Parathyroid adenoma (tissue), 2 donors: Measurements from ENCODE around the gene STRIT1.

Experiments
- H2AFZ ChIP-seq: fragments of 300-600 bp; sonication (generic); one replicate; pipeline ENCODE4 v1.7.0; 2017; ENCODE audit warnings: antibody characterized with exemption, mild to moderate bottlenecking
- H3K27ac ChIP-seq: fragments of 300-600 bp; sonication (generic); one replicate; pipeline ENCODE4 v1.7.0; 2017
- H3K27me3 ChIP-seq: fragments of 300-600 bp; sonication (generic); one replicate; pipeline ENCODE4 v1.7.0; 2017; ENCODE audit warnings: low read length; ENCODE audit not compliant: control insufficient read depth, insufficient read depth
- H3K36me3 ChIP-seq: fragments of 300-600 bp; sonication (generic); one replicate; pipeline ENCODE4 v1.7.0; 2017; ENCODE audit warnings: low read length; ENCODE audit not compliant: control insufficient read depth, insufficient read depth
- H3K4me1 ChIP-seq: fragments of 300-600 bp; sonication (generic); one replicate; pipeline ENCODE4 v1.7.0; 2017; ENCODE audit warnings: control low read depth
- H3K4me2 ChIP-seq: fragments of 300-600 bp; sonication (generic); one replicate; pipeline ENCODE4 v1.7.0; 2017; ENCODE audit warnings: low read length
- H3K4me3 ChIP-seq: fragments of 300-600 bp; sonication (generic); one replicate; pipeline ENCODE4 v1.7.0; 2017; ENCODE audit warnings: low read depth, low read length
- H3K79me2 ChIP-seq: fragments of 300-600 bp; sonication (generic); one replicate; pipeline ENCODE4 v1.7.0; 2017; ENCODE audit warnings: control low read depth
- H3K9ac ChIP-seq: fragments of 300-600 bp; sonication (generic); one replicate; pipeline ENCODE4 v1.7.0; 2017; ENCODE audit warnings: mild to moderate bottlenecking
- H3K9me3 ChIP-seq: fragments of 300-600 bp; sonication (generic); one replicate; pipeline ENCODE4 v1.7.0; 2017; ENCODE audit warnings: low read length; ENCODE audit not compliant: control insufficient read depth
- CTCF ChIP-seq: fragments of 300-600 bp; sonication (generic); IDR thresholded peaks from one replicate; pipeline ENCODE4 v1.7.0; 2017; ENCODE audit warnings: antibody characterized with exemption, mild to moderate bottlenecking
- donor health status: primary hyperparathyroidism.

STRIT1 gene

GRCh38 chr3:155254445-155254844, 39.0 kb downstream of the STRIT1 start:
- no peaks in the 10 kb centered on the region for H3K9me3 ChIP-seq
- no peaks in the 10 kb centered on the region for H3K36me3 ChIP-seq
- H3K27me3 ChIP-seq = no peaks in the 10 kb centered on the region
- no peak overlapping the region for H2AFZ ChIP-seq
- no peaks in the 10 kb centered on the region for H3K4me1 ChIP-seq
- no peaks in the 10 kb centered on the region for H3K79me2 ChIP-seq
- H3K27ac ChIP-seq = no peak overlapping the region
- TF ChIP-seq CTCF = no peak
- no peak overlapping the region for H3K9ac ChIP-seq
- no peak overlapping the region for H3K4me3 ChIP-seq
- H3K4me2 ChIP-seq = no peak overlapping the region

- H3K36me3 ChIP-seq = no peaks in the 10 kb centered on the region
- H3K27ac ChIP-seq = no peak overlapping the region
Observed at GRCh38 chr3:155252535-155252934, 40.9 kb downstream of the STRIT1 start.

GRCh38 chr3:155252021-155252420, 41.5 kb downstream of the STRIT1 start:
- H2AFZ ChIP-seq = no peak overlapping the region
- no peaks in the 10 kb centered on the region for H3K4me1 ChIP-seq
- H3K36me3 ChIP-seq = no peaks in the 10 kb centered on the region
- H3K27ac ChIP-seq = no peak overlapping the region
- no peaks in the 10 kb centered on the region for H3K27me3 ChIP-seq
- no peak overlapping the region for H3K4me3 ChIP-seq
- no peak overlapping the region for H3K4me2 ChIP-seq
- no peak for TF ChIP-seq CTCF
- H3K9me3 ChIP-seq = no peaks in the 10 kb centered on the region
- H3K79me2 ChIP-seq = no peaks in the 10 kb centered on the region
- no peak overlapping the region for H3K9ac ChIP-seq

More at GRCh38 chr3:155252535-155252934, 40.9 kb downstream of the STRIT1 start:
- TF ChIP-seq CTCF = no peak
- no peak overlapping the region for H2AFZ ChIP-seq
- no peaks in the 10 kb centered on the region for H3K9me3 ChIP-seq
- H3K4me3 ChIP-seq = no peak overlapping the region
- H3K27me3 ChIP-seq = no peaks in the 10 kb centered on the region
- H3K79me2 ChIP-seq = no peaks in the 10 kb centered on the region
- no peak overlapping the region for H3K4me2 ChIP-seq
- no peak overlapping the region for H3K9ac ChIP-seq
- no peaks in the 10 kb centered on the region for H3K4me1 ChIP-seq

GRCh38 chr3:155248531-155249187, 44.8 kb downstream of the STRIT1 start:
- no peak for TF ChIP-seq CTCF
- Histone ChIP-seq H2AFZ (no peak overlapping the region), H3K9ac (no peak overlapping the region), H3K4me1 (no peaks in the 10 kb centered on the region), H3K36me3 (no peaks in the 10 kb centered on the region), H3K79me2 (no peaks in the 10 kb centered on the region), H3K4me3 (no peak overlapping the region), H3K9me3 (no peaks in the 10 kb centered on the region), H3K4me2 (no peak overlapping the region), H3K27me3 (no peaks in the 10 kb centered on the region), H3K27ac (no peak overlapping the region)

GRCh38 chr3:155244699-155245098, 48.8 kb downstream of the STRIT1 start:
- Histone ChIP-seq H3K4me1 (no peaks in the 10 kb centered on the region), H3K4me2 (no peak overlapping the region), H3K36me3 (no peaks in the 10 kb centered on the region), H3K27me3 (no peaks in the 10 kb centered on the region), H3K27ac (no peak overlapping the region), H3K4me3 (no peak overlapping the region), H2AFZ (no peak overlapping the region), H3K9me3 (no peaks in the 10 kb centered on the region), H3K9ac (no peak overlapping the region), H3K79me2 (no peaks in the 10 kb centered on the region)
- TF ChIP-seq CTCF = no peak
